ENCODE data around the gene FNIP1. TPM values are rescaled to one million over a fixed set of nuclear protein-coding genes. Genes with fewer than 3 reads are reported as not detected.
A peak's percentile ranks its signal among the peaks of the same experiment; 100 is the strongest.
"Not testable (repeated sequence)": the region's sequence is repeated elsewhere in the genome, so short reads cannot be mapped to it uniquely, and the experiment has no call there.

Gene FNIP1
- total RNA-seq, 2 donors from 2014 or later = 31.2 to 34.3 TPM

GRCh38 chr5:131630208-131630962, 166.4 kb downstream of the FNIP1 start:
- intact Hi-C loops (cut with DNase I, micrococcal nuclease) = no loop called here
- DNase-seq (no peak), ATAC-seq (peak; percentile 53)

GRCh38 chr5:131628990-131629389, 167.8 kb downstream of the FNIP1 start:
- intact Hi-C loops (cut with DNase I, micrococcal nuclease) = no loop called here
- DNase-seq (no peak), ATAC-seq (peak; percentile 23)

- DNase-seq = no peak
- peak; percentile 8 for ATAC-seq
These were observed 169.5 kb downstream of the FNIP1 start for GRCh38 chr5:131627207-131627865.

GRCh38 chr5:131622633-131623032, 174.2 kb downstream of the FNIP1 start:
- intact Hi-C loops (cut with DNase I, micrococcal nuclease) = no loop called here
- no peak for DNase-seq
- ATAC-seq = no peak

More at GRCh38 chr5:131627207-131627865, 169.5 kb downstream of the FNIP1 start:
- intact Hi-C loops (cut with DNase I, micrococcal nuclease) = no loop called here

GRCh38 chr5:131621164-131621563, 175.7 kb downstream of the FNIP1 start:
- not testable (repeated sequence) for ATAC-seq, DNase-seq

GRCh38 chr5:131619102-131619501, 177.7 kb downstream of the FNIP1 start:
- no peak for DNase-seq
- intact Hi-C loops (cut with DNase I, micrococcal nuclease) = no loop called here
- no peak for ATAC-seq

More at GRCh38 chr5:131621164-131621563, 175.7 kb downstream of the FNIP1 start:
- intact Hi-C loops (cut with DNase I, micrococcal nuclease) = not testable (repeated sequence)

- no peak for ATAC-seq
- DNase-seq = no peak
- intact Hi-C loops (cut with DNase I, micrococcal nuclease) = no loop called here
These were observed 179.5 kb downstream of the FNIP1 start for GRCh38 chr5:131617140-131617822.

GRCh38 chr5:131615957-131616356, 180.9 kb downstream of the FNIP1 start:
- DNase-seq = no peak
- intact Hi-C loops (cut with DNase I, micrococcal nuclease) = no loop called here
- no peak for ATAC-seq

GRCh38 chr5:131613423-131613822, 183.4 kb downstream of the FNIP1 start:
- no peak for ATAC-seq
- intact Hi-C loops (cut with DNase I, micrococcal nuclease) = no loop called here
- no peak for DNase-seq

GRCh38 chr5:131611064-131611381, 185.8 kb downstream of the FNIP1 start:
- intact Hi-C loops (cut with DNase I, micrococcal nuclease) = no loop called here
- DNase-seq (no peak), ATAC-seq (no peak)

- DNase-seq = no peak
- ATAC-seq = no peak
- intact Hi-C loops (cut with DNase I, micrococcal nuclease) = no loop called here
These were observed 186.4 kb downstream of the FNIP1 start for GRCh38 chr5:131610198-131611063.

GRCh38 chr5:131609774-131610173, 187.0 kb downstream of the FNIP1 start:
- no peak for ATAC-seq
- no peak for DNase-seq
- intact Hi-C loops (cut with DNase I, micrococcal nuclease) = no loop called here

- intact Hi-C loops (cut with DNase I, micrococcal nuclease) = no loop called here
- ATAC-seq (no peak), DNase-seq (no peak)
These were observed 188.2 kb downstream of the FNIP1 start for GRCh38 chr5:131608597-131608996.

GRCh38 chr5:131607903-131608540, 188.8 kb downstream of the FNIP1 start:
- ATAC-seq = no peak
- intact Hi-C loops (cut with DNase I, micrococcal nuclease) = no loop called here

GRCh38 chr5:131607418-131607817, 189.4 kb downstream of the FNIP1 start:
- no peak for DNase-seq
- ATAC-seq = no peak
- intact Hi-C loops (cut with DNase I, micrococcal nuclease) = no loop called here

More at GRCh38 chr5:131607903-131608540, 188.8 kb downstream of the FNIP1 start:
- DNase-seq = no peak

- intact Hi-C loops (cut with DNase I, micrococcal nuclease) = no loop called here
- DNase-seq (no peak), ATAC-seq (no peak)
These were observed 191.7 kb downstream of the FNIP1 start for GRCh38 chr5:131605086-131605485.

- ATAC-seq = no peak
- intact Hi-C loops (cut with DNase I, micrococcal nuclease) = no loop called here
- DNase-seq = no peak
These were observed 201.5 kb downstream of the FNIP1 start for GRCh38 chr5:131595088-131596033.

Measured in left colon (tissue), 2 donors.